HG03378 (cell line): Measurements from ENCODE around the gene KIF13A.
"Not testable (repeated sequence)": the region's sequence is repeated elsewhere in the genome, so short reads cannot be mapped to it uniquely, and the experiment has no call there.

Source experiments
- ATAC-seq: cut with Tn5 transposase; IDR thresholded peaks from one replicate; pipeline ENCODE4 v1.9.1; 2021; ENCODE audit warnings: mild to moderate bottlenecking, moderate library complexity; ENCODE audit not compliant: unreplicated experiment

KIF13A gene

GRCh38 chr6:17935188-17936149 is 52.0 kb downstream of the KIF13A start:
- no peak for ATAC-seq

- ATAC-seq = no peak
These were observed 53.7 kb downstream of the KIF13A start for GRCh38 chr6:17933716-17934115.

GRCh38 chr6:17932330-17932852 is 55.0 kb downstream of the KIF13A start:
- ATAC-seq = no peak

GRCh38 chr6:17931227-17931626 is 56.2 kb downstream of the KIF13A start:
- no peak for ATAC-seq

GRCh38 chr6:17930321-17930993 is 57.0 kb downstream of the KIF13A start:
- no peak for ATAC-seq

GRCh38 chr6:17928514-17929430 is 58.7 kb downstream of the KIF13A start:
- no peak for ATAC-seq

GRCh38 chr6:17927705-17928104 is 59.7 kb downstream of the KIF13A start:
- no peak for ATAC-seq

- ATAC-seq = no peak
These were observed 64.0 kb downstream of the KIF13A start for GRCh38 chr6:17923401-17923863.

GRCh38 chr6:17921454-17921853 is 66.0 kb downstream of the KIF13A start:
- no peak for ATAC-seq

- no peak for ATAC-seq
These were observed 67.9 kb downstream of the KIF13A start for GRCh38 chr6:17919496-17919895.

- no peak for ATAC-seq
These were observed 69.3 kb downstream of the KIF13A start for GRCh38 chr6:17917837-17918763.

- ATAC-seq = no peak
These were observed 72.8 kb downstream of the KIF13A start for GRCh38 chr6:17914651-17915050.

- ATAC-seq = no peak
These were observed 74.9 kb downstream of the KIF13A start for GRCh38 chr6:17912521-17912920.

- not testable (repeated sequence) for ATAC-seq
These were observed 75.8 kb downstream of the KIF13A start for GRCh38 chr6:17911656-17912055.

- ATAC-seq = no peak
These were observed 77.2 kb downstream of the KIF13A start for GRCh38 chr6:17910189-17910588.

- ATAC-seq = no peak
These were observed 78.6 kb downstream of the KIF13A start for GRCh38 chr6:17908831-17909230.

- no peak for ATAC-seq
These were observed 79.8 kb downstream of the KIF13A start for GRCh38 chr6:17907406-17908229.
